ENCODE results near the gene SMARCD3.

SMARCD3 gene

GRCh38 chr7:151210087-151210854, 38.2 kb downstream of the SMARCD3 start, which contains the start of gene H2BK1:
H2BK1 (minus strand) TSS chr7:151210488; CDS start chr7:151210318, 170 bp downstream.
- DNase-seq (ENCODE audit: low read depth, low spot score), result no peak

DNA sequence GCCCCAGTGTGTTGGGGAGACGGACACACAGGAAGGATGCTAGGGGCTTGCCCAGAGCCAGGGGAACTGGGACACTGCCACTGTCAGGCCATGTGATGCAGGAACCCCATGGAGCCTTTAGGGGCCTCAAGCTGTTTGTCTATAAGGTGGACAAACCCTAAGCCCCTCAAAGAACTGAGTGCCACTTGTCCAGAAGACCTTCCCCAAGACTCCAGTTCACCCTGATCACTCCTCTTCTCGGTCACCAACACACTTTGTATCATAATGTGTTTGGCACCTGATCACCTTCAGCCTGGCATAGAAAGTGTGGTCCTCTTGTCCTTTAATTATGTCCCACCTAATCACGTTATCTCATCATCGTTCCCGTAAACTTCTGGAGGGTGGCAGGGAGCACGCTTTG, 38.9 kb downstream of the SMARCD3 start:
- DNase-seq (ENCODE audit: low read depth, low spot score), result no peak

GRCh38 chr7:151208253-151208862, 40.1 kb downstream of the SMARCD3 start:
- no peak for DNase-seq (ENCODE audit: low read depth, low spot score)

- no peak for DNase-seq (ENCODE audit: low read depth, low spot score)
Measured at GRCh38 chr7:151207804-151208203, 40.7 kb downstream of the SMARCD3 start.

- DNase-seq (ENCODE audit: low read depth, low spot score), result no peak
Measured at GRCh38 chr7:151207315-151207714, 41.2 kb downstream of the SMARCD3 start.

DNA sequence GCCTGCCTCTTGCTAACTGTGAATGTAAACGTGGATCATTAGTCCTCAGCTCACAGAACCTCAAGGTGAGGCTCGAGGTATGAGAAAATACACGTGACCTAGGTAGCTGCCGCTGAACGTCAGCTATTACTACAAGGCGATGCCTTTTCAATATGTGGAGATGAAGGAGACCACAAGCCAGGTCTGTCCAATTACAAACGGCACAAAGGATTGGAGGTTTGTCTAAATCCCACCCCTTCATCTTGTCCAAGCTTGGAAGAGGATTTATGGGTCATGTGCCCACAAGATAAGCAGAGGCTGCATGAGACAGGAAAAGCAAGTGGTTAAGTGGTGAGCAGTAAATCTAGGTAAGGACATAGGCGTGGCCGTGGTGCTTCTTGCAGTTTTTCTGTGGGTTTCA, 41.6 kb downstream of the SMARCD3 start:
- no peak for DNase-seq (ENCODE audit: low read depth, low spot score)

- no peak for DNase-seq (ENCODE audit: low read depth, low spot score)
Measured at GRCh38 chr7:151205730-151206129, 42.8 kb downstream of the SMARCD3 start.

DNA sequence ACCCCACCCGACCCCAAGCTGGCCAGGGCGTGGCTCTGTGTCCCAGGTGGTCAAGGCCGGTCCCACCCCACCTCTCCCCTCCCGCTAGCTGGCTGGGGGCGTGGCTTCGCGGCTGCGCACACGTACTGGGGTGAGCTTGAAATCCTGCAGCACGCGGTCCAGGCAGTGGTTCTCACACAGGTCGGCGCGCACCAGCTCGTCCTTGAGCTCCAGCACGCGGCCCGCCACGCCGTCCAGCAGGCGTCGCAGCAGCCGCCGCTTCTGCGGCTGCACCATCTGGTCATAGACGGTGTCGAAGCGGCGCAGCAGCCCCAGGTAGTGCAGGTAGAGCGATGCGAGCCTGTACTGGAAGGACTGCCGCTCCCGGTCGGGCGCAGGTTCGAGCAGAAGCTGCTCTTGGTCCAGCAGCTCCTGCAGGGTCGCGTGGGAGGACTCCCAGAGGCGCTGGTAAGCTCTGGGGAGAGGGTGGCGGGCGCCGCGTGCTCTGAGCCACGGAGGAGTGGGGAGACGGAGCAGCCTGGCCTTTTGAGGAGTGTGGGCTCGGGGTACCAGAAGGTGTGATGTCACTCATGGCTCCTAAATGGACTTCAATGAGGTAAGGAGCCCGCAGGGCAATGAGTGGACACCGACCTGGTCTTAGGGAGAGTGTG, 44.0 kb downstream of the SMARCD3 start:
- no peak for DNase-seq (ENCODE audit: low read depth, low spot score)

GRCh38 chr7:151202836-151203235, 45.7 kb downstream of the SMARCD3 start:
- no peak for DNase-seq (ENCODE audit: low read depth, low spot score)

DNA sequence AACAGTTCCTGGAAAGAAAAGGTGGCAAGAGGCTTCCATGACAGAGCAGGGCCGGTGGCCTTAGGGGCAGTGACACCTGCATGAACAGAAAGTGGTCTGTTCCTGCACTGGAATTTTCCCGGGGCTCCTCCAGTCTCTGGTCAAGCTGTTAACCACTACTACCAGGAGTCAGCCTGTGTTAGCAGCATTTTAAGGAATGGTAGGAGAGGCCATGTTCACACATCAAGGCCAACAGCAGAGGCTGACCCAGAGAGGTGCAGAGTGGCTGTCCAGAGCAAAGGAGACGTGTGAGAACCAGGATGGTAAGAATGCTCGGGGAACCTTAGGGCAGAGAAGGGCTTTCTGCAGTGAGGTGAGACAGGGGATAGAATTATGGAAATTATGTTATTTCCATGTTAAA, 46.7 kb downstream of the SMARCD3 start:
- no peak for DNase-seq (ENCODE audit: low read depth, low spot score)

DNA sequence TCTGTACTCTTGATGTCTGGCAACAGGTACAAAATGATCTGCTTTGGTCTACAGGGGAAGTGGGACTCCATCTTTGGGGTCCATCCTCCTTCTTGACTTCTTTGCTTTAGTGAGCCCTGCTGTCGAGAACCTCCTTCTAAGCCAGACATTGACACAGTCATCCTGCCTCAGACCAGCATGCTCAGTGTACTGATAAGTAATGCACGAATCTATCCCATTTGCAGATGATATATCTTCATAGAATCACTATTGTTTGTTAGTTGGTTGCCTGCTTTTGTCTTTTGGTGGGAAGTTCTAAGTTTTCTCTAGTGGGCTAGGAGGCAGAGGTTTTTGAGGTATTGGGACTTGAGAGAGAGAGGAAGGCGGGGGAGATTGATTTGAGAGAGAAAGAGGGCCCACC, 47.1 kb downstream of the SMARCD3 start:
- no peak for DNase-seq (ENCODE audit: low read depth, low spot score)

- peak; percentile 40 for DNase-seq (ENCODE audit: low read depth, low spot score)
Measured at GRCh38 chr7:151198945-151199848, 49.3 kb downstream of the SMARCD3 start.

DNA sequence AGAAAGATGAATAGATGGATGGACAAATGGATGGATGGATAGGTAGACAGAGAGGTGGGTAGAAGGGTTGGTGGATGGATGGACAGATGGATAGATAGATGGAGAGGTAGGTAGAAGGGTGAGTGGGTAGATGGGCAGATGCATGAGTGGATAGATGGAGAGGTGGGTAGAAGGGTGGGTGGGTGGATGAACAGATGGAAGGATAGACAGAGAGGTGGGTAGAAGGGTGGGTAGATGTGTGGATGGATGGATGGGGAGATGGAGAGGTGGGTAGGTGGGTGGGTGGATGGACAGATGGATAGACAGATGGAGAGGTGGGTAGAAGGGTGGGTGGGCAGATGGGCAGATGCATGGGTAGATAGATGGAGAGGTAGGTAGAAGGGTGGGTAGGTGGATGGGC, 50.6 kb downstream of the SMARCD3 start:
- no peak for DNase-seq (ENCODE audit: low read depth, low spot score)

DNA sequence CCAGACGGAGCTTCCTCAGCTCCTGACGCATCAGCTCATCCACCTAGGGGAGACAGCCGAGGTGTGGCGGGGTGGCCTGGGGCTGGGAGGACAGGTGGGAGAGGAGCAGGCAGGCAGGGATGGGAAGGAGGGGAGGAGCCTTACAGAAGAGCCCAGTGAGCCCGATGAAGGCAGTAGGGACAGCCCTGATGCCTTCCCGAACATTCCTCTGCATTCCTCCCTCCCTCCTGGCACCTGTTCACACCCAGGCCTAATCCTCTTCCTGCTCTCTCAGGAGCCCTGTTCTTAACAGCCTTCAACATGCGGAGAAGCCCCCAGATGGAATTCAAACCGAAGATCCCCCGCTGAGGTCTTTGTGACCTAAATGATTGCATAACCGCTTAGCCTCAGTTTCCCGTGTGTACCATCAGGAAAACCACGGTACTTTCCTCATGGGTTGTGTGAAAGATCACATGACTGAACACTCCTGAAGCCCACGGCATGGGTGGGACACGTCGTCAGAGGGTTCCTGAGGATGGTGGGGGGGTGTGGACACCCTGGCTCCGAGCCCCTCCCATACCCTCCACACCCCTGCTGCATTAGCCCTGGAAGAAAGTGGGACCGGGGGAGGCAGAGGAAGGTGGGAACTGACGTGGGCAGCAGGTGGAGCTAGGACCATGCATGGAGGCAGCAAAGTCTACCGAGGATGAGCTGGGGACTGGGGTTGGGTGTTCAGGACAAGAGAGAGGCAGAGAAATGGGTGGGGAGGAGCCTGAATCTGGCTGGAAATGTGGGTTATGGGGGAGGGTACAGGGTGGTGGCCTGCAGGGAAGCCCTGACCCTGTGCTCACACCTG, 52.7 kb downstream of the SMARCD3 start:
- DNase-seq (ENCODE audit: low read depth, low spot score), result no peak

DNA sequence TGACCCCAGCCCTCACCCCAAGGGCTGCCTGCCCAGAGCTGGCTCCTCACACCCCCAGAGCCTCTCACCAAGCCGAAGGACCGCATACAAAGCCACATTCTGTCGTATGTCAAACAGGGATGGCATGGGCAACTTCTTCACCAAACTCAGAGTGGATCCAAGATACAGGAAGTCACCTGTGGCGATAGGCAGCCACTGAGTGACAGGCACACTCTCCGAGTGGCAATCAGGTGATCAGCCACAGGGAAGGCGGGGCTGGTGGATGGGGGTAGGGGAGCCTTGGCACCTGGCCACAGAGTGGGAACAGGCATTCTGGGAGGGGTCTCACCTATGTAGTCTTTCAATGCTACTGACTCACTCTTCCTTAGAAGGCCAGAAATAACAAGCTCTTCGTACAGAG, 54.3 kb downstream of the SMARCD3 start:
- DNase-seq (ENCODE audit: low read depth, low spot score), result no peak

GRCh38 chr7:151193203-151193978, 55.1 kb downstream of the SMARCD3 start:
- DNase-seq (ENCODE audit: low read depth, low spot score), result no peak

GRCh38 chr7:151192002-151192539, 56.4 kb downstream of the SMARCD3 start:
- DNase-seq (ENCODE audit: low read depth, low spot score), result no peak

DNA sequence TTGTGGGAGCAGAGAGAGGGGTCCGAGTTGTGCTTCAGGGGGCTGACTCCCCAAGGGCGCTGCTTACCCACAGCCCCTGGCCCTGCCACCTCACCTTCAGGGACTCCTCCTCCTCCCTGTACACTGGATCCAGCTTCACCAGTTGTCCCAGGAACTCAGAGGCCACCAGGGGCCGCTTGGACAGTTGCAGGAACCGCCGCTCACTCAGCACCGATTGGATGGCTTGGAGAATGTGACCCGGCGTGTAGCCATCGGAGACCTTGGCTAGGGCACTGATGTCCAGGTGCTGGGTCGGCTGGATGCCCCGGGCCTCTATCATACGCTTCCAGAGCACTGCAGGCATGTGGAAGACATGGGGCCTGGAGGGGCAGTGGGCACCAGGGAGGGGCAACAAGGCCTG, 57.0 kb downstream of the SMARCD3 start:
- no peak for DNase-seq (ENCODE audit: low read depth, low spot score)

DNA sequence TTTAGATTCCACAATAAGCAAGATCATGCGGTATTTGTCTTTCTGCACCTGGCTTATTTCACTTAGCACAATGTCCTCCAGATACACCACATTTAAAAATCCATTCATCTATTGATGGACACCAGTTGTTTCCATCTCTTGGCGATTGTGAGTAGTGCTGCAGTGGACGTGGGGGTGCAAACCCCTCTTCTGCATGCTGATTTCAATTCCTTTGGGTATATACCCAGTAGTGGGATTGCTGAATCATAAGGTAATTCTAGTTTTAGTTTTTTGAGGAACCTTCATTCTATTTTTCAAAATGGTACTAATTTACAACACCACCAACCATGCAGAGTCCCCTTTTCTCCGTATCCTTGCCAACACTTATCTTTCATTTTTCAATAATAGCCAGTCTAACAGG, 59.5 kb downstream of the SMARCD3 start:
- no peak for DNase-seq (ENCODE audit: low read depth, low spot score)
